IMR-90 (cell line): ENCODE measurements around the gene SYTL2. TPM values are rescaled to one million over a fixed set of nuclear protein-coding genes. Genes with fewer than 3 reads are reported as not detected.
"Not testable (repeated sequence)": the region's sequence is repeated elsewhere in the genome, so short reads cannot be mapped to it uniquely, and the experiment has no call there.

Experiments
- ATAC-seq: fragments of 200-7000 bp; cut with Tn5 transposase; 2 replicates; pipeline ENCODE4 v1.9.1; 2020; ENCODE audit warnings: low read depth, mild to moderate bottlenecking, moderate library complexity
- BruUV-seq: library from RNA; stranded (reverse); fragments of 400-500 nt; replicated peaks from 2 replicates; lab custom pipeline; 2021; lab: Mats Ljungman, UMichigan
- CTCF ChIA-PET: fragments of 300-600 bp; formaldehyde crosslinking; extraction: SDS; loops from one replicate; lab custom pipeline; 2021; ENCODE audit warnings: antibody characterized with exemption; lab: Yijun Ruan, JAX
- POLR2A ChIA-PET: fragments of 300-600 bp; sonication (Branson Sonifier 250); formaldehyde crosslinking; loops from one replicate; lab custom pipeline; 2022; ENCODE audit warnings: antibody characterized with exemption; ENCODE audit not compliant: unreplicated experiment; lab: Charles Lee
- DNase-seq: peaks from one replicate; pipeline ENCODE4 v3.0.0; 2013
- H2AFZ ChIP-seq: replicated peaks from 2 replicates; pipeline ENCODE3; 2013; ENCODE audit warnings: low read length, mild to moderate bottlenecking; ENCODE audit not compliant: poor library complexity
- H2AK5ac ChIP-seq: 2 replicates; pipeline ENCODE4 v1.6.1; 2013; ENCODE audit warnings: low read depth, low read length, inconsistent platforms
- H2AK9ac ChIP-seq: replicated peaks from 2 replicates; pipeline ENCODE3; 2013; ENCODE audit warnings: mild to moderate bottlenecking, low read depth, low read length, moderate library complexity; ENCODE audit not compliant: poor library complexity
- H2BK120ac ChIP-seq: 2 replicates; pipeline ENCODE4 v1.6.1; 2013; ENCODE audit warnings: low read depth, low read length, inconsistent platforms
- H2BK15ac ChIP-seq: 3 replicates; pipeline ENCODE4 v1.6.1; 2013; ENCODE audit warnings: low read depth, low read length, inconsistent platforms
- H2BK20ac ChIP-seq: 2 replicates; pipeline ENCODE4 v1.6.1; 2013; ENCODE audit warnings: low read depth, mild to moderate bottlenecking, inconsistent platforms, low read length, moderate library complexity
- H2BK5ac ChIP-seq: 2 replicates; pipeline ENCODE4 v1.6.1; 2013; ENCODE audit warnings: mild to moderate bottlenecking, low read depth, low read length, inconsistent platforms; ENCODE audit not compliant: poor library complexity, severe bottlenecking
- H3K14ac ChIP-seq: replicated peaks from 2 replicates; pipeline ENCODE4 v1.6.1; 2013; ENCODE audit warnings: low read depth, low read length, inconsistent platforms
- H3K18ac ChIP-seq: 2 replicates; pipeline ENCODE4 v1.6.1; 2013; ENCODE audit warnings: low read depth, low read length, control low read depth
- H3K23ac ChIP-seq: 2 replicates; pipeline ENCODE4 v1.6.1; 2013; ENCODE audit warnings: low read depth, low read length, inconsistent platforms
- H3K27ac ChIP-seq: 2 replicates; pipeline ENCODE4 v1.5.1; 2013; ENCODE audit warnings: mild to moderate bottlenecking, control low read depth, low read length; ENCODE audit not compliant: insufficient read depth
- H3K27me3 ChIP-seq: 2 replicates; pipeline ENCODE4 v1.6.1; 2013; ENCODE audit warnings: low read length; ENCODE audit not compliant: control insufficient read depth, insufficient read depth
- H3K36me3 ChIP-seq: 2 replicates; pipeline ENCODE4 v1.6.1; 2013; ENCODE audit warnings: low read length, mixed read lengths; ENCODE audit not compliant: control insufficient read depth, insufficient read depth
- H3K4ac ChIP-seq: 2 replicates; pipeline ENCODE4 v1.6.1; 2013; ENCODE audit warnings: low read depth, low read length, inconsistent platforms
- H3K4me1 ChIP-seq: 2 replicates; pipeline ENCODE4 v1.6.1; 2013; ENCODE audit warnings: low read length, mixed read lengths; ENCODE audit not compliant: control insufficient read depth, insufficient read depth
- H3K4me2 ChIP-seq: 2 replicates; pipeline ENCODE4 v1.6.1; 2013; ENCODE audit warnings: low read depth, mild to moderate bottlenecking, control low read depth, low read length, moderate library complexity
- H3K4me3 ChIP-seq: 2 replicates; pipeline ENCODE4 v1.5.1; 2013; ENCODE audit warnings: low read depth, mild to moderate bottlenecking, control low read depth, low read length, moderate library complexity; ENCODE audit not compliant: insufficient read depth
- H3K56ac ChIP-seq: 2 replicates; pipeline ENCODE4 v1.6.1; 2013; ENCODE audit warnings: low read length, inconsistent platforms; ENCODE audit not compliant: insufficient read depth; ENCODE audit errors: extremely low read depth
- H3K79me1 ChIP-seq, 2 experiments: 2 replicates each; pipeline ENCODE4 v1.6.1; 2013; ENCODE audit warnings: low read length in 2 of 2, inconsistent platforms in 1 of 2, low read depth in 1 of 2
- H3K9ac ChIP-seq: 2 replicates; pipeline ENCODE4 v1.6.1; 2013; ENCODE audit warnings: low read depth, low read length, control low read depth
- H3K9me1 ChIP-seq: 2 replicates; pipeline ENCODE4 v1.6.1; 2013; ENCODE audit warnings: low read length, inconsistent platforms; ENCODE audit not compliant: insufficient read depth
- H3K9me3 ChIP-seq: 2 replicates; pipeline ENCODE4 v1.6.1; 2013; ENCODE audit warnings: low read length; ENCODE audit not compliant: control insufficient read depth, insufficient read depth
- H4K20me1 ChIP-seq: 2 replicates; pipeline ENCODE4 v1.6.1; 2013; ENCODE audit warnings: low read length, inconsistent platforms; ENCODE audit not compliant: insufficient read depth
- H4K5ac ChIP-seq: 2 replicates; pipeline ENCODE4 v1.6.1; 2013; ENCODE audit warnings: mild to moderate bottlenecking, low read depth, low read length, control low read depth
- H4K8ac ChIP-seq, 2 experiments: 2 replicates each; pipeline ENCODE4 v1.6.1; 2013; ENCODE audit warnings: low read depth in 2 of 2, low read length in 2 of 2, control low read depth in 1 of 2, inconsistent platforms in 1 of 2
- H4K91ac ChIP-seq: 2 replicates; pipeline ENCODE4 v1.6.1; 2013; ENCODE audit warnings: low read depth, low read length, inconsistent platforms; ENCODE audit not compliant: insufficient read depth
- dilution Hi-C: fragments of 300-500 bp; cut with HindIII; formaldehyde crosslinking; loops from one replicate; pipeline ENCODE4 v1.14.3; 2018; ENCODE audit warnings: low sequenced_read_pairs; ENCODE audit not compliant: unreplicated experiment
- in situ Hi-C: fragments of 300-500 bp; cut with MboI; formaldehyde crosslinking; loops from 3 replicates; pipeline ENCODE4 v1.14.3; 2019; ENCODE audit warnings: low sequenced_read_pairs, inconsistent platforms, mixed read lengths
- intact Hi-C: fragments of 100-400 bp; cut with micrococcal nuclease; formaldehyde crosslinking; loops from 2 replicates; pipeline ENCODE4 v1.10.0; 2022
- polyA plus RNA-seq, 3 experiments: library from polyadenylated mRNA; depleted of rRNA; stranded (reverse); fragments of >200 nt; gene quantifications; 2 replicates each; pipeline ENCODE4 v1.2.3, GENCODE V29; 2012; ENCODE audit warnings: low replicate concordance in 1 of 3
- total RNA-seq: library from RNA; depleted of rRNA; stranded (reverse); fragments of >200 nt; gene quantifications from 2 replicates; pipeline ENCODE4 v1.2.3, GENCODE V29; 2012

The SYTL2 gene
- total and polyA plus RNA-seq, 2 of the 4 experiments (the other 2 are of a cell fraction): 45.2 to 70.0 TPM

DNA sequence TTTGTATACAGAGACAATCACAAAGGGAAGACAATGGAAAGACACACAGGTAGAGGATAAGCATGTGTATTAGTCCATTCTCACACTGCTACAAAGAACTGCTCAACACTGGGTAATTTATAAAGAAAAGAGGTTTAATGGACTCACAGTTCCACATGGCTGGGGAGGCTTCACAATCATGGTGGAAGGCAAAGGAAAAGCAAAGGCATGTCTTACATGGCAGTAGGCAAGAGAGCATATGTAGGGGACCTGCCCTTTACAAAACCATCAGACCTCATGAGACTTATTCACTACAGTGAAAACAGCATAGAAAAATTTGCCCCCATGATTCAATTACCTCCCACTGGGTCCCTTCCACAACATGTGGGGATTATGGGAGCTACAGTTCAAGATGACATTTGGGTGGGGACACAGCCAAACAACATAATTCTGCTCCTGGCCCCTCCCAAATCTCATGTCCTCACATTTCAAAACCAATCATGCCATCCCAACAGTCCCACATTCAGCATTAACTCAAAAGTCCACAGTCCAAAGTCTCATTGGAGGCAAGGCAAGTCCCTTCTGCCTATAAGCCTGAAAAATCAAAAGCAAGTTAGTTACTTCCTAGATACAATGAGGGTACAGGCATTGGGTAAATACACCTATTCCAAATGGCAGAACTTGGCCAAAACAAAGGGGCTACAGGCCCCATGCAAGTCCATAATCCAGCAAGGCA lies 139.8 kb downstream of the SYTL2 start:
- CTCF ChIA-PET, H3K79me1 ChIP-seq, H3K36me3 ChIP-seq, in situ Hi-C loops, H3K27me3 ChIP-seq, H3K4me1 ChIP-seq, H2BK20ac ChIP-seq, H4K91ac ChIP-seq, H3K56ac ChIP-seq, DNase-seq, POLR2A ChIA-PET, H3K9me1 ChIP-seq, H3K27ac ChIP-seq, H3K9ac ChIP-seq, H2BK5ac ChIP-seq, dilution Hi-C loops, H2BK15ac ChIP-seq, H3K4me3 ChIP-seq, H2AK5ac ChIP-seq, H3K23ac ChIP-seq, BruUV-seq, H3K4ac ChIP-seq, H3K4me2 ChIP-seq, H3K14ac ChIP-seq, H2AFZ ChIP-seq, H3K9me3 ChIP-seq, H3K18ac ChIP-seq, ATAC-seq, H4K8ac ChIP-seq, H4K5ac ChIP-seq, H2AK9ac ChIP-seq, H2BK120ac ChIP-seq, H4K20me1 ChIP-seq, intact Hi-C loops: not testable (repeated sequence)
